Measurements from ENCODE around the gene CHD2. TPM values are rescaled to one million over a fixed set of nuclear protein-coding genes. Genes with fewer than 3 reads are reported as not detected.

Gene CHD2
- total RNA-seq, 2 donors from 2014 or later: 208 to 246 TPM

GRCh38 chr15:93007994-93008393 lies 107.9 kb downstream of the CHD2 start:
- Mint-ChIP-seq H3K4me1 (ENCODE audit: low read depth) (peaks cover 5% of the 10 kb centered on the region), H3K36me3 (ENCODE audit: insufficient read depth in 2 of 2) (peaks cover 20 to 54% of the 10 kb centered on the region in 2 donors)
- no peak for ATAC-seq (replicated peaks in 1 of 2)

GRCh38 chr15:93012786-93013185 lies 112.7 kb downstream of the CHD2 start:
- no peak for DNase-seq
- no peak overlapping the region for H3K4me3 Mint-ChIP-seq

More at GRCh38 chr15:93007994-93008393, 107.9 kb downstream of the CHD2 start:
- Mint-ChIP-seq H3K4me3 (no peak overlapping the region), H3K27ac (peak overlapping the region; percentile 61), H3K9me3 (no peaks in the 10 kb centered on the region), H3K27me3 (ENCODE audit: low read depth) (no peaks in the 10 kb centered on the region)
- DNase-seq: no peak

GRCh38 chr15:93017526-93017925 lies 117.4 kb downstream of the CHD2 start:
- no peaks in the 10 kb centered on the region for H3K27me3 Mint-ChIP-seq (ENCODE audit: low read depth)
- H3K27ac Mint-ChIP-seq: no peak overlapping the region
- DNase-seq: no peak
- no peak for ATAC-seq (replicated peaks in 1 of 2)
- no peak overlapping the region for H3K4me3 Mint-ChIP-seq
- H3K4me1 Mint-ChIP-seq (ENCODE audit: low read depth): peaks cover 67% of the 10 kb centered on the region
- peaks cover 38 to 78% of the 10 kb centered on the region in 2 donors for H3K36me3 Mint-ChIP-seq (ENCODE audit: insufficient read depth in 2 of 2)
- H3K9me3 Mint-ChIP-seq: no peaks in the 10 kb centered on the region

More at GRCh38 chr15:93012786-93013185, 112.7 kb downstream of the CHD2 start:
- Mint-ChIP-seq H3K27me3 (ENCODE audit: low read depth) (no peaks in the 10 kb centered on the region), H3K4me1 (ENCODE audit: low read depth) (peaks cover 25% of the 10 kb centered on the region), H3K9me3 (no peaks in the 10 kb centered on the region), H3K27ac (peak overlapping the region; percentile 71), H3K36me3 (ENCODE audit: insufficient read depth in 2 of 2) (peaks cover 30 to 64% of the 10 kb centered on the region in 2 donors)
- no peak for ATAC-seq (replicated peaks in 1 of 2)

GRCh38 chr15:93018574-93018973 lies 118.5 kb downstream of the CHD2 start:
- DNase-seq (no peak), ATAC-seq (replicated peaks in 1 of 2) (no peak)
- peak overlapping the region; percentile 14 to 29 for H3K4me3 Mint-ChIP-seq
- peak overlapping the region; percentile 45 for H3K27ac Mint-ChIP-seq
- H3K27me3 Mint-ChIP-seq (ENCODE audit: low read depth): no peaks in the 10 kb centered on the region
- peaks cover 0 to 3% of the 10 kb centered on the region in 2 donors for H3K9me3 Mint-ChIP-seq
- peaks cover 41 to 79% of the 10 kb centered on the region in 2 donors for H3K36me3 Mint-ChIP-seq (ENCODE audit: insufficient read depth in 2 of 2)
- peaks cover 78% of the 10 kb centered on the region for H3K4me1 Mint-ChIP-seq (ENCODE audit: low read depth)

- H3K4me1 Mint-ChIP-seq (ENCODE audit: low read depth): peaks cover 79% of the 10 kb centered on the region
- H3K9me3 Mint-ChIP-seq: peaks cover 0 to 3% of the 10 kb centered on the region in 2 donors
- H3K27ac Mint-ChIP-seq: peak overlapping the region; percentile 45
- DNase-seq: no peak
- H3K36me3 Mint-ChIP-seq (ENCODE audit: insufficient read depth in 2 of 2): peaks cover 41 to 83% of the 10 kb centered on the region in 2 donors
- peak; percentile 28 for ATAC-seq (replicated peaks in 1 of 2)
- no peaks in the 10 kb centered on the region for H3K27me3 Mint-ChIP-seq (ENCODE audit: low read depth)
- peak overlapping the region; percentile 14 to 29 for H3K4me3 Mint-ChIP-seq
These were observed 119.0 kb downstream of the CHD2 start for GRCh38 chr15:93019090-93019489.

- DNase-seq (no peak), ATAC-seq (replicated peaks in 1 of 2) (no peak)
- peaks cover 0 to 3% of the 10 kb centered on the region in 2 donors for H3K9me3 Mint-ChIP-seq
- H3K4me3 Mint-ChIP-seq: peak overlapping the region in 1 of 2 donors; percentile 11
- H3K36me3 Mint-ChIP-seq (ENCODE audit: insufficient read depth in 2 of 2): peaks cover 44 to 85% of the 10 kb centered on the region in 2 donors
- H3K27ac Mint-ChIP-seq: peak overlapping the region; percentile 51
- no peaks in the 10 kb centered on the region for H3K27me3 Mint-ChIP-seq (ENCODE audit: low read depth)
- peaks cover 88% of the 10 kb centered on the region for H3K4me1 Mint-ChIP-seq (ENCODE audit: low read depth)
These were observed 119.8 kb downstream of the CHD2 start for GRCh38 chr15:93019971-93020370.

GRCh38 chr15:93020976-93021772 lies 121.0 kb downstream of the CHD2 start:
- DNase-seq (no peak), ATAC-seq (replicated peaks in 1 of 2) (no peak)
- Mint-ChIP-seq H3K27ac (peak overlapping the region; percentile 94), H3K4me3 (peak overlapping the region; percentile 2 to 59), H3K27me3 (ENCODE audit: low read depth) (no peaks in the 10 kb centered on the region), H3K4me1 (ENCODE audit: low read depth) (peaks cover 96% of the 10 kb centered on the region), H3K9me3 (peaks cover 0 to 3% of the 10 kb centered on the region in 2 donors), H3K36me3 (ENCODE audit: insufficient read depth in 2 of 2) (peaks cover 36 to 79% of the 10 kb centered on the region in 2 donors)

GRCh38 chr15:93024293-93024692 lies 124.2 kb downstream of the CHD2 start:
- Mint-ChIP-seq H3K4me3 (no peak overlapping the region), H3K27ac (peak overlapping the region; percentile 43), H3K36me3 (ENCODE audit: insufficient read depth in 2 of 2) (peaks cover 27 to 61% of the 10 kb centered on the region in 2 donors), H3K27me3 (ENCODE audit: low read depth) (no peaks in the 10 kb centered on the region), H3K9me3 (peaks cover 0 to 3% of the 10 kb centered on the region in 2 donors), H3K4me1 (ENCODE audit: low read depth) (peaks cover 81% of the 10 kb centered on the region)
- ATAC-seq (replicated peaks in 1 of 2): no peak
- DNase-seq: no peak

- no peak overlapping the region for H3K4me3 Mint-ChIP-seq
- peaks cover 24 to 56% of the 10 kb centered on the region in 2 donors for H3K36me3 Mint-ChIP-seq (ENCODE audit: insufficient read depth in 2 of 2)
- DNase-seq: no peak
- H3K27me3 Mint-ChIP-seq (ENCODE audit: low read depth): no peaks in the 10 kb centered on the region
- H3K27ac Mint-ChIP-seq: peak overlapping the region; percentile 79
- no peak for ATAC-seq (replicated peaks in 1 of 2)
- peaks cover 81% of the 10 kb centered on the region for H3K4me1 Mint-ChIP-seq (ENCODE audit: low read depth)
- peaks cover 0 to 3% of the 10 kb centered on the region in 2 donors for H3K9me3 Mint-ChIP-seq
These were observed 124.8 kb downstream of the CHD2 start for GRCh38 chr15:93024716-93025624.

- Mint-ChIP-seq H3K27ac (peak overlapping the region; percentile 79), H3K36me3 (ENCODE audit: insufficient read depth in 2 of 2) (peaks cover 21 to 50% of the 10 kb centered on the region in 2 donors), H3K4me1 (ENCODE audit: low read depth) (peaks cover 76% of the 10 kb centered on the region), H3K27me3 (ENCODE audit: low read depth) (no peaks in the 10 kb centered on the region), H3K9me3 (peaks cover 0 to 3% of the 10 kb centered on the region in 2 donors), H3K4me3 (peak overlapping the region in 1 of 2 donors; percentile 1)
- ATAC-seq (replicated peaks in 1 of 2) (no peak), DNase-seq (no peak)
These were observed 125.5 kb downstream of the CHD2 start for GRCh38 chr15:93025625-93025982.

GRCh38 chr15:93026380-93026817 lies 126.3 kb downstream of the CHD2 start:
- no peak overlapping the region for H3K4me3 Mint-ChIP-seq
- H3K27me3 Mint-ChIP-seq (ENCODE audit: low read depth): no peaks in the 10 kb centered on the region
- peaks cover 0 to 3% of the 10 kb centered on the region in 2 donors for H3K9me3 Mint-ChIP-seq
- H3K36me3 Mint-ChIP-seq (ENCODE audit: insufficient read depth in 2 of 2): peaks cover 19 to 43% of the 10 kb centered on the region in 2 donors
- H3K4me1 Mint-ChIP-seq (ENCODE audit: low read depth): peaks cover 68% of the 10 kb centered on the region
- ATAC-seq (replicated peaks in 1 of 2) (no peak), DNase-seq (no peak)
- H3K27ac Mint-ChIP-seq: peak overlapping the region; percentile 87

GRCh38 chr15:93027413-93027812 lies 127.3 kb downstream of the CHD2 start:
- no peak for ATAC-seq (replicated peaks in 1 of 2)
- no peak for DNase-seq
- Mint-ChIP-seq H3K4me3 (no peak overlapping the region), H3K27me3 (ENCODE audit: low read depth) (no peaks in the 10 kb centered on the region), H3K9me3 (peaks cover 0 to 3% of the 10 kb centered on the region in 2 donors), H3K27ac (peak overlapping the region; percentile 87), H3K36me3 (ENCODE audit: insufficient read depth in 2 of 2) (peaks cover 14 to 33% of the 10 kb centered on the region in 2 donors), H3K4me1 (ENCODE audit: low read depth) (peaks cover 58% of the 10 kb centered on the region)
